Posterior cingulate gyrus (tissue), 11 donors: ENCODE results near the gene HSD17B12.

Source experiments
- DNase-seq, 10 donors: peaks; one replicate each; pipeline versions ENCODE4 v3.0.0 to v3.0.0-alpha.2; 2020 to 2021; ENCODE audit warnings: mixed read lengths in 3 of 10
- intact Hi-C: fragments of 100-400 bp; cut with DNase I; formaldehyde crosslinking; loops from one replicate; pipeline ENCODE4 v1.15.1; 2023

Gene HSD17B12

DNA sequence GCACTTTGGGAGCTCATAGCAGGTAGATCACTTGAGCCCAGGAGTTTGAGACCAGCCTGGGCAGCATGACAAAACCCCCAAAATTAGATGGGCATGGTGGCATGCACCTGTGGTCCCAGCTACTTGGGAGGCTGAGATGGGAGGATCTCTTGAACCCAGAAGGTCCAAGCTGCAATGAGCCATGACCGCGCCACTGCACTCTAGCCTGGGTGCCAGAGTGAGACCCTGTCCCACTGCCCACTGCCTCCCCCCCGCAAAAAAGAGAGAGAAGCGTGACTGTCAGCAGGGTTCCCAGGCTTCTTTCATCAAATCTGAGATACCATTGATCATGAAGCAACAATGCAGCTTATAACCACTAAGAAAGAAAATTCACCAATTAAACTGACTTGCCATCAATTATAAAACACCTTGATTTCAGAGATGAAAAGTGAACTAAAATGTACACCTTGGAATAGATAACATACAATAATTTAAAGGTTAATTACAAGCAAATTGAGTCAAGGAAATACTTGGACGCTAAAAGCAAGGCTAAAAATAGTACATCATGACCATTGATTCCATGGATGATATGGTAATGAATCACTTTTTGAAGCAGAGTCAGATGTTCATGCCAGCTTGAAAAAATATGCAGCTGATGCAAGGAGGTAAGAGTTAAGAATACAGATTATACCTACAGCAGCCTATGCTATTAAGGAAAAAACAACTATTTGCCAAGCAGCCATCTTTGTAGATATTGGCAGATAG, 109.3 kb downstream of the HSD17B12 start:
- intact Hi-C loops: no loop called here
- peak in 1 of 10 donors; percentile 39 for DNase-seq

- intact Hi-C loops: no loop called here
- no peak for DNase-seq
Observed at GRCh38 chr11:43790444-43790794, 109.9 kb downstream of the HSD17B12 start.

DNA sequence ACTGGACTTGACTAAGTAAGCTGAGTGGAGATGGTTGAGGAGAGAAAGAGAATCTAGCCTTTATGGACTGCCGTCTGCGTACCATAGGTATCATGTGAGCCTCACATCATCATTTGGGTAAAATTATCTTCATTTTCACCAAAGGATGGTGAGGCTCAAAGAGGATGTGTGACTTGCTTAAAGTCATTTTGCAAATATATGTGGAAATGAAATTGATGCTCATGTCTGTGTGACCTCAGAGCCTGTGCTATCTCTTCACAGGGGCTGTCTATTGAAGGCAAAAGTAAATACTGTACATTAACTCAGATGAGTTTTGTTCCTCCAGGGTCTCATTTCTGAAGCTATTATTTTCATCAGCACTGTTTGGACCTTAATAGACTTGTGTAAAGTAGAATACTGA, 116.8 kb downstream of the HSD17B12 start:
- intact Hi-C loops: no loop called here
- no peak for DNase-seq

- DNase-seq: no peak
- intact Hi-C loops: no loop called here
Observed at GRCh38 chr11:43797866-43798265, 117.3 kb downstream of the HSD17B12 start.

GRCh38 chr11:43802509-43802908, 122.0 kb downstream of the HSD17B12 start:
- intact Hi-C loops: loop anchor here (10.0 kb wide), 1 partner anchor 158 kb away; no protein-coding TSS in a partner anchor
- no peak for DNase-seq

DNA sequence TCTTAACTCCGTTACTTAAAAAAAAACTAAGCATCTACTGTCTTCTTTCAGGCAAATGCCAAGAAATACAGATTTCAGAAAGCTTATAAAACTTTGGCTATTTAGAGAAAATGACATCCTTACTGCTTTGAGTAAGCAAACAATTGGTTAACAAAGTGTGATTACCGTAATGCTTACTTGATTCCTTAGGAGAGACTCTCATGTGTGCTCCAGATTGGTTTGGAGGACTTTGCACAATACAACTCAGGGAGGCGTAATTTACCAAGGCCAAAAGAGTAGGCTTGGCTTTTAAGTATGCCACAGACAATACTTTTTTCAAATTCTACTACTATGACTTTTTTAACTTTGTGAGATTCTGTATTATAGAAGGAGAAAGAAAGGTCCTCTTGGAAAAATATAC, 123.2 kb downstream of the HSD17B12 start:
- intact Hi-C loops: loop anchor here (10.0 kb wide), 1 partner anchor 159 kb away; no protein-coding TSS in a partner anchor
- no peak for DNase-seq

GRCh38 chr11:43806976-43807375, 126.4 kb downstream of the HSD17B12 start:
- intact Hi-C loops: loop anchor here (10.0 kb wide), 1 partner anchor 162 kb away; no protein-coding TSS in a partner anchor
- DNase-seq: no peak

- intact Hi-C loops: loop anchor here (10.0 kb wide), 1 partner anchor 236 kb away; no protein-coding TSS in a partner anchor
- DNase-seq: peak in 2 of 10 donors; percentile 9 to 72
Observed at GRCh38 chr11:43810929-43811596, 130.5 kb downstream of the HSD17B12 start.

DNA sequence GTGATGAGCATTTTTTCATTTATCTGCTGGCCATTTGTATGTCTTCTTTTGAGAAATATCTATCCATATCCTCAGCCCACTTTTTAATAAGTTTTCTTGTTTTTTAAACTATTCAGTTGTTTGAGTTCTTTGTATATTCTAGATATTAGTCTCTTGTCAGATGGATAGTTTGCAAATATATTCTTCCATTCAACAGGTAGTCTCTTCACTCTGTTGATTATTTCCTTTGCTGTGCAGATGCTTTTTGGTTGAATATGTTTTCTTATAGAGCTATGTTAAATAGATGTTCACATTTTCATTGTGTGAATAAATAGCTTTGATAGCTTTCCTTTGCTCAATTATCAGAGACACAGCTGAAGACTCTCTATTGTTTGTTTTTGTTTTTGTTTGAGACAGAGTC, 131.9 kb downstream of the HSD17B12 start:
- intact Hi-C loops: loop anchor here (10.0 kb wide), 1 partner anchor 238 kb away; no protein-coding TSS in a partner anchor
- DNase-seq: no peak

GRCh38 chr11:43818220-43818619, 137.7 kb downstream of the HSD17B12 start:
- intact Hi-C loops: loop anchor here (10.0 kb wide), 1 partner anchor 243 kb away; no protein-coding TSS in a partner anchor

GRCh38 chr11:43819926-43820325, 139.4 kb downstream of the HSD17B12 start:
- intact Hi-C loops: loop anchor here (10.0 kb wide), 1 partner anchor 245 kb away; no protein-coding TSS in a partner anchor
- DNase-seq: no peak

More at GRCh38 chr11:43818220-43818619, 137.7 kb downstream of the HSD17B12 start:
- no peak for DNase-seq

DNA sequence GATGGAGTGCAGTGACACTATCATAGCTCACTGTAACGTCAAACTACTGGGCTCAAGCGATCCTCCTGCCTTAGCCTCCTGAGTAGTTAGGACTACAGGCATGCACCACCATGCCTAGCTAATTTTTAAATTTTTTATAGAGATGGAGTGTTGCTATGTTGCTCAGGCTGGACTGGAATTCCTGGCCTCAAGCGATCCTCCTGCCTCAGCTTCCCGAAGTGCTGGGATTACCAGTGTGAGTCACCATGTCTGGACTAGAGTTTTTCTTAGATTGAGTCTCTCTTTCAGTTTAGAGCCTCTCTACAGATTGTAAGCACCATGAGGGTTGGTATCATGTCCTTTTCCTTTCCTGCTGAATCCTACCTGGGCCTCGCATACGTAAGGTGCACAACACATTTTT, 142.8 kb downstream of the HSD17B12 start:
- intact Hi-C loops: no loop called here
- no peak for DNase-seq

- intact Hi-C loops: no loop called here
- DNase-seq: no peak
Observed at GRCh38 chr11:43823851-43824250, 143.3 kb downstream of the HSD17B12 start.

- DNase-seq: no peak
Observed at GRCh38 chr11:43825217-43825816, 144.8 kb downstream of the HSD17B12 start.

GRCh38 chr11:43830928-43831440, 150.4 kb downstream of the HSD17B12 start:
- intact Hi-C loops: no loop called here
- peak in 5 of 10 donors; percentile 14 to 85 (median 42) for DNase-seq

More at GRCh38 chr11:43825217-43825816, 144.8 kb downstream of the HSD17B12 start:
- intact Hi-C loops: no loop called here

DNA sequence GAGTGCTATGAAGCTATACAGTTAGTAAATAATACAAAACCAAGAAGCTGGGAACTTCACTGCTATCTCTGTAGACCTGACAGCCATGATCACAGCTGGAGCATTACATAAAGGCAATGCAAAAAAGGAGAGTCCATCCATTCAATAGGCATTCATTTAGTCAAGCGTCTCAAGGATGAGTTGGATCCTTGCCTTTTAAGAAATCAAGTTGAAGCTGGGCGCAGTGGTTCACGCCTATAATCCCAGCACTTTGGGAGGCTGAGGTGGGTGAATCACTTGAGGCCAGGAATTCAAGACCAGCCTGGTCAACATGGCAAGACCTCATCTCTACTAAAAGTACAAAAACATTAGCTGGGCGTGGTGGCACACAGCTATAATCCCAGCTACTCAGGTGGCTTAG, 152.0 kb downstream of the HSD17B12 start:
- intact Hi-C loops: no loop called here
- DNase-seq: no peak

- no peak for DNase-seq
- intact Hi-C loops: no loop called here
Observed at GRCh38 chr11:43833657-43834073, 153.1 kb downstream of the HSD17B12 start.

GRCh38 chr11:43834286-43834685, 153.7 kb downstream of the HSD17B12 start:
- no peak for DNase-seq
- intact Hi-C loops: no loop called here

- intact Hi-C loops: no loop called here
- no peak for DNase-seq
Observed at GRCh38 chr11:43835104-43835503, 154.6 kb downstream of the HSD17B12 start.

GRCh38 chr11:43837879-43838278, 157.3 kb downstream of the HSD17B12 start:
- intact Hi-C loops: no loop called here

GRCh38 chr11:43842021-43842420, 161.5 kb downstream of the HSD17B12 start:
- no peak for DNase-seq
- intact Hi-C loops: no loop called here

More at GRCh38 chr11:43837879-43838278, 157.3 kb downstream of the HSD17B12 start:
- no peak for DNase-seq
